WI38 (cell line): Measurements from ENCODE around the gene GLCE.

Source experiments
- H3K4me3 ChIP-seq: 2 replicates; pipeline ENCODE4 v1.5.1; 2011; ENCODE audit warnings: low read depth, mild to moderate bottlenecking, control low read depth, low read length
- CTCF ChIP-seq: IDR thresholded peaks from 2 replicates; pipeline ENCODE4 v1.5.1; 2012; ENCODE audit warnings: low read depth, mild to moderate bottlenecking, control low read depth, low read length

The GLCE gene

GRCh38 chr15:69170597-69170996, 10.2 kb downstream of the GLCE start:
- no peak overlapping the region for H3K4me3 ChIP-seq
- TF ChIP-seq CTCF = no peak

GRCh38 chr15:69172847-69173246, 12.4 kb downstream of the GLCE start:
- no peak for TF ChIP-seq CTCF
- no peak overlapping the region for H3K4me3 ChIP-seq

GRCh38 chr15:69175536-69175935, 15.1 kb downstream of the GLCE start:
- no peak for TF ChIP-seq CTCF

DNA sequence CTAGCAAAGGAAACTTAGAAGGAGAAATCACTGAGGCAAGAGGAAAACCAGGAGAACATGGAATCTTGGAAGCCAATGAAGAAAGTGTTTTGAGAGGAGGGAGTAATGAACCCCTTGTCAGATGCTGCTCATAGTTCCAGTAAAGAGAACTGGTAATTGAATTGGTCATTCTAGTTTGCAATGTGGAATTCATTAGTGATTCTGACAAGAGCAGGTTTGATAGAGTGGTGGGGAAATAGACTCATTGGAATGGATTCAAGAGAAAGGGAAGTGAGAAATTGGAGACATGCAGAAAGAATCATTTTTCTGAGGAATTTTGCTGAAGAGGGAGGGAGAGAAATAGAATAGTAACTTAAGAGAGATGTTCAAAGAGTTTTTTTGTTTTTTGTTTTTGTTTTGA, 21.0 kb downstream of the GLCE start:
- TF ChIP-seq CTCF = no peak
- no peak overlapping the region for H3K4me3 ChIP-seq

More at GRCh38 chr15:69175536-69175935, 15.1 kb downstream of the GLCE start:
- no peak overlapping the region for H3K4me3 ChIP-seq

DNA sequence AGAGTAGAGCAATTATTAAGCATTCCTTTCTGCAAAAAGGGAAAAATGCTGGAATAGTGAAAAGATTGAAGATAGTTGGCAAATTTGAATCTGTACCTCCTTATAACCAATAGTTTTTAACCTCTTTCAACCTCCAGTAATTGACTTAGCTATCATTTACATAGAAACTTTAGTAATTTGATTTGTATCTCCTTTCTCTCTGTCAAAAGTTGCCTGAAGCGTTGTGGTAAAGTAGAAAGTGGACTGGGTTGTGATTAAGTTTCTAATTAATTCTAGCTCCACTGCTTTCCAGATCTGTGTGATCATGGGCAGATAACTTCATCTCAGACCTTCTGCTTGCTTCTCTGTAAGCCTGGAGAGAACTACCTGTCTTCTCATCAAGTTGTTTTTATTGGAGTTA, 24.8 kb downstream of the GLCE start:
- no peak for TF ChIP-seq CTCF
- no peak overlapping the region for H3K4me3 ChIP-seq

DNA sequence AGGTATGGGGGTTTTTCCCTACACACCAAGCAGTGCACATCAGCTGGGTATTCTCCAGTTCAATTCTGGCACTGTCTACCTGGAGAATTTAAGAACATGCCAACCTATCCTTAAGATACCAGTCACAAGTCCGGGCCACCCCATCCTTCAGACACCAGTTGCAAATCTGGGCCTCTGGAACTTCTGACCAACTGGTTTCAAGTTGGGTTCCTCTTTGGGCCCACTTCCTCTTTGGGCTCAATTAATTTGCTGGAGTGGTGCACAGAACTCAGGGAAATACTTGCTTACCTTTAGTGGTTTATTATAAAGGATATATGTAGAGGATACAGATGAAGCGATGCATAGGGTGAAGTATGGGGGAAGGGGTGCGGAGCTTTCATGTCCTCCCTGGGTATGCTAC, 25.3 kb downstream of the GLCE start:
- H3K4me3 ChIP-seq = no peak overlapping the region
- TF ChIP-seq CTCF = no peak

GRCh38 chr15:69189157-69189556, 28.7 kb downstream of the GLCE start:
- no peak for TF ChIP-seq CTCF
- no peak overlapping the region for H3K4me3 ChIP-seq
